Measurements from ENCODE around the gene REXO5.

- TF ChIP-seq POLR2A (IDR thresholded peaks at IDR 0.05; ENCODE audit: low read length) (no peak), GATA1 (IDR thresholded peaks at IDR 0.05; ENCODE audit: low read depth, low read length) (no peak)
Observed at GRCh38 chr16:20874088-20874581, 67.8 kb downstream of the REXO5 start.
